Measurements from ENCODE around the gene NKIRAS1.

The NKIRAS1 gene

DNA sequence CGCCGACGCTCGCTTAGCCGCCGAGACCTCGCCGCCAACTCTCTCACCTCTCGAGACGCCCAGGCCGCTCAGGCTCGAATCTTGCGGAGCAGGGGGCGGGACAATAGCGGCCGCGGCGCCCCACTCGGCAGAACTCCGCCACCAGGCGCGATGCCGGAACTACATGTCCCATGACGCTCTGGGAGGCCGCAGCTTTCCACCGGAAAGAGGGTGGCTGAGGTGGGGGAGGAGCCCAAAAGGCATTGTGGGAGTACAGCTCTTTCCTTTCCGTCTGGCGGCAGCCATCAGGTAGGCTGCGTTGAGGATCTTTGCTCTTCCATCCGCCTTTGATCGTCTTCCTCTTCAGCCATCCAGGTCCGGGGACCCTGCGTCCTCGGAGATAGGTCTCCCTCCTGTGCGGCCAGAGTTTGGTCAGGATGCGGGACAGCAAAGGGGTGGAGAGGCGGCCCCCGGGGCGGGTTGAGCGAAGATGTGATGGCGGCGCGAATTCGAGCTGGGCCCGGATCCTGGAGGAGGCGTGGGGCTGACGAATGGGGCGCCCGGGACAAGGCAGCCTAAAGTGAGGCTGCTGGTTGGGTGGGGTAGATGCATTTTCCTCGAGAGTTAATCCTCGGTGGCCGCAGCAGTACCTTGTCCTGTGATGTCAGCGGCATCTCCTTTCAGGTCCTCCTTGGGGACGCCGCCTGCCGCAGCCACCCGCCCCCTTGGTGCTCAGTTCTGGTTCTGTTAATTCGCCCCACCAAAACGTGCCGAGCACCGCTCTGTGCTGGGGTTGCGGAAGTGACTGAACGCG, at the start of gene NKIRAS1, which contains the start of gene RPL15:
Gene NKIRAS1 (minus strand): TSS at position 105 of the 793 bp plus-strand sequence. CDS start 6,086 bp downstream, outside the sequence.
Gene RPL15 (plus strand): TSS at position 247 of the 793 bp plus-strand sequence. CDS start 728 bp downstream, outside the sequence.
- DNase-seq = peak; percentile 95 to 97

- no peak for DNase-seq
These were observed 49.5 kb upstream of the NKIRAS1 start for GRCh38 chr3:23966328-23966727.

DNA sequence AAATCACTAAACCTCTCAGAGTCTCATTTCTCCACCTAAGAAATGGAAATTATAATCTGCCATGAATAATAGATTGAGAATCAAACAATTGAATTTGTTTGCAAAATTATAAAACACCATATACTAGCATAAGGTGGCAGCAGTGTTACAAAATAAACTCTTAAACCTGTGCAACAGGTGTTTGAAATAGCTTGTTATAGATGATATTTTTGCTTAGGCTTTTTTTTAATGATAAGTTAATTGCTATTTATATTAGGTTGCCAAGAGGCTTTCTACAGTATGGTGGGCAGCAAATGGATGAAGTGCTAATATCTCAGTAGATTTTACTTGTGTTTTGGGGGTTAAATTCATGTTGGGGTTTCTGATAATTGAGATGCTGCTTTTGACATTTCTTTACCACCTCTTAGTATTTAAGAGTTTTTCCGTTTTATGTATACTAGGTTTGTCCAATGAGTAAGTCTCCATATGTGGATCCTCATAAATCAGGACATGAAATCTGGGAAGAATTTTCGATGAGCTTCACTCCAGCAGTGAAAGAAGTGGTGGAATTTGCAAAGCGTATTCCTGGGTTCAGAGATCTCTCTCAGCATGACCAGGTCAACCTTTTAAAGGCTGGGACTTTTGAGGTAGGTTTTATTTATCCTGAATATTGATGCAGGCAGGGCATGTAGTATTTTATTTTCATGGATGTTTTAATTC, 47.9 kb upstream of the NKIRAS1 start:
- DNase-seq = no peak

DNA sequence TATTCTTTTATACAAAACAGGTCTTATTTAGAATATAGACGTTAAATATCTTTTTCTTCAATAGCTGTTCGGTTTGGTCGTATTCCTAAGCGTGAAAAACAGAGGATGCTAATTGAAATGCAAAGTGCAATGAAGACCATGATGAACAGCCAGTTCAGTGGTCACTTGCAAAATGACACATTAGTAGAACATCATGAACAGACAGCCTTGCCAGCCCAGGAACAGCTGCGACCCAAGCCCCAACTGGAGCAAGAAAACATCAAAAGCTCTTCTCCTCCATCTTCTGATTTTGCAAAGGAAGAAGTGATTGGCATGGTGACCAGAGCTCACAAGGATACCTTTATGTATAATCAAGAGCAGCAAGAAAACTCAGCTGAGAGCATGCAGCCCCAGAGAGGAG, 45.1 kb upstream of the NKIRAS1 start:
- no peak for DNase-seq

DNA sequence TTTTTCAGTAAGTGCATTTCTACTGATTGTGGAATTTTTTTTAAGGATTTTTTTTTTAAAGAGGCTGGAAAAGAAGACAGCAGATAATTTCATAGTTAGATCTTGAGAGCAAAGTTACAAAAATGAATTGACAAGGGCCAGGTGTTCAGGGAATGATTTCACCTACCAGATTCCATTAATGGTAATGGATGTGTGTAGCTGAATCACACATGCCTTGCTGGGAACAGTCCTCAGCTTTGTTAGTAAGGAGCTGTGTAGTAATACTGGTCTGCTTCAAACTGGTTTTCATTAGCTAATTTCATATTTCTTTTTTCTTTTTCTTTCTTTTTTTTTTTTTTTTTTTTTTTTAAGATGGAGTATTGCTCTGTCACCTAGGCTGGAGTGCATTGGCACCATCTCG, 44.3 kb upstream of the NKIRAS1 start:
- no peak for DNase-seq

DNA sequence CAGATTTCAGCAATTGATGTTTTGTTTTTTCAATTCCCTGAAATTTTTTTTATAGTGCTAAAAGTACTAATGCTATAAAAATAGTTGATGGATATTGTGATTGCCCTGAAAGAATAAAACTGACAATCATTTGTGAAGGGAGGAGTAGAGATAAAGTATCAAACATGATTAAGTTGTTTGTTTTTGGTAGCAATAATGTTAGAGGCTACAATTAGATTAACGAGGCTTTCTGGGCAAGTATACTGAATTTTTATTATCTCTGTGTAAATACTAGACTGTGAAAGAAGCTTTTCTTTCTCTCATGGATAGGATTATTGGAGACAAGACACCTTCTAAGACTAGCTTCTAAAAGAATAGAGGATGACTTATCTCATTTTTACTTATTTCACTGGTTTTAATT, 43.9 kb upstream of the NKIRAS1 start:
- DNase-seq = no peak

DNA sequence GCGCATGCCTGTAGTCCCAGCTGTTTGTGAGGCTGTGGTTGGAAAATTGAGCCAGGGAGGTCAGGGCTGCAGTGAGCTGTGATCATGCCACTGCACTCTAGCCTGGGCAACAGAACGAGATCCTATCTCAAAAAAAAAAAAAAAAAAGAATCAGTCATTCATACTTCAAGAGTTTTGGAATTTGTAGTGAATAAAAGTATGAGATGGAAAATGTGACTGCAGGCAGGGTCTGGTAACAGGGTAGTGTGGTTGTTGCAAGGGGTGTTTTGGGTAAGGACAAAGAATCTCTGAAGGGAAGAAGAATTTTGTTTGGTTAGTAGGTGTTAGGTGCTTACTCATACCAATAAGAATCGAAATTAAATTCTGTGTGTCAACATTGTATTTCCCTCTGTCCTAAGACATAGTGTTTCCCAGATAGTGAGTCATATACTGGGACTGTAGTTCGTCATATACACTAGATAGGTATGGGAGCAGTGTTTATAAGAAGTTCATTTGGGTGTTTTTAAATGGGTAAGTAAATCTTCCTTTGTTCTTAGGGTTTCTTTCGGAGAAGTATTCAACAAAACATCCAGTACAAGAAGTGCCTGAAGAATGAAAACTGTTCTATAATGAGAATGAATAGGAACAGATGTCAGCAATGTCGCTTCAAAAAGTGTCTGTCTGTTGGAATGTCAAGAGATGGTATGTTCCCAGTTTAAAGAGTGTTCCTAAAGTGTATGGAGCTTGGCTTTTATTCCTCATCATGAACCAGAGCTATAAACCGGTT, 42.5 kb upstream of the NKIRAS1 start:
- no peak for DNase-seq

DNA sequence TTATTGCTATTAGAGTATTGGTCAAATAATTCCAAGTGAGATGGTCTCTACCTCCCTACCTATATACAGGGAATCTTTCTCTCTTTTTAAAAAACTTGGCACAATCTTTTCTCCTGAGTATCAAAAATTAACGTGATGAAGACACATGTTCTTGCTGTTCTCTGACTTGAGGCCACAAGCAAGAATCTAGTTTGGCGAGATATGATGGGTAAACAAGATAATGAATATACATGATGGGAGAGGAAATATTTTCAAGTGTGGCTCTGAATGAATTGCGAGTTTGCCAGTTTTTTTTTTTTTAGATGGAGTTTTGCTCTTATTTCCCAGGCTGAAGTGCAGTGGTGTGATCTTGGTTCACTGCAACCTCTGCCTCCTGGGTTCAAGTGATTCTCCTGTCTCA, 39.9 kb upstream of the NKIRAS1 start:
- DNase-seq = no peak

GRCh38 chr3:23954144-23954543, 37.4 kb upstream of the NKIRAS1 start:
- DNase-seq = no peak

GRCh38 chr3:23953523-23953922, 36.7 kb upstream of the NKIRAS1 start:
- DNase-seq = no peak

DNA sequence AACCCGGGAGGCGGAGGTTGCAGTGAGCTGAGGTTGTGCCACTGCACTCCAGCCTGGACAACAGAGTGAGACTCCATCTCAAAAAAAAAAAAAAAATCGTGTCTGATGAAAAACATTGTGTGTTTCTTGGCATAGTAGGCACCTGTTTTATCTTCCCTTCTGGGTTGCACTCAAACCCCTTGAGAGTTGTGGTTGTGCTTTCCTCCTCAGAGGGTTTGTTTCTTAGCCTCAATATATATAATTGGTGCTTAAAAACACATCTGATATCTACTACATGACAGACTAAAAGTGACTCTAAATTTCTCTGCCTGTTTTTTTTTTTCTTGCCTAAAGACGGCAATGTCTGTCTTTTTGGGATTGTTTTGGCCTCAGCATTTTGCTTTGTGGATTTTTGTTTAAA, 35.9 kb upstream of the NKIRAS1 start:
- DNase-seq = no peak

DNA sequence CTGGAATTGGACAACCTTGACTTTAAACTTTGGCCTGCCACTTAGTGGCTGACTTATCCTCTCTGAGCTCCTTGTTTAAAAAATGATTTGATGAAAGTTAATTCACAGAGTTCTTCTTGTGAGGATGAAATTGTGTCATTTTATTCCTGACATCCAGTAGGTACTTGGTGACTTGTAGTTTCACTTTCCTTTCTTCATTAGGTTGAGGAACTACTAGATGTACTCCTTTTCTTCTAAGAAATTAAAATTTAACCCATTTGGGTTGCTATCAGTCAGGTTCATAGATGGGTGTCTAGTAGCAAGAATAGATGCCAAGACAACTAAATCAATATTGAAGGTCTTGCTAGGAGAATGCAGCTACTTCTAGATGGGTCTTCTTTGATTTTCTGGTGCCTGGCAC, 33.5 kb upstream of the NKIRAS1 start:
- no peak for DNase-seq

DNA sequence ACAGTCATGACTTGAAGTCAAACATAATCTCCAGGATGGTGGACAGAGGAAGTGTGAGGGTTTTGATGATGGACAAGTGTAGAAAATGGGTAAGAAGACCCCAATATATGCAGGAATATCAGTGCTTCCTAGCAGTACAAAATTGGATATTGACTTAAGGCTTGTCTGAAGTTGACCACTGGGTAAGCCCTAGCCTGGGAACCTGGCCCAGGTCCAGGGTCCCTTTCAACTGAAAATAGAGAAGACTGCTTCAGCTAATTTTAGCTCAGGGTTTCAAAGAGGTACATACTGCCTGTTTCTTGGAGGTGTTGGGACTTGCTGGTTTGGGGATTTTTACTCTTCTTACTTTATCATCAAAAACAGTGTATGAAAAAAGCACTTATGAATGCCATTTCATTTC, 33.0 kb upstream of the NKIRAS1 start:
- no peak for DNase-seq

GRCh38 chr3:23948761-23949160, 32.0 kb upstream of the NKIRAS1 start:
- DNase-seq = no peak

DNA sequence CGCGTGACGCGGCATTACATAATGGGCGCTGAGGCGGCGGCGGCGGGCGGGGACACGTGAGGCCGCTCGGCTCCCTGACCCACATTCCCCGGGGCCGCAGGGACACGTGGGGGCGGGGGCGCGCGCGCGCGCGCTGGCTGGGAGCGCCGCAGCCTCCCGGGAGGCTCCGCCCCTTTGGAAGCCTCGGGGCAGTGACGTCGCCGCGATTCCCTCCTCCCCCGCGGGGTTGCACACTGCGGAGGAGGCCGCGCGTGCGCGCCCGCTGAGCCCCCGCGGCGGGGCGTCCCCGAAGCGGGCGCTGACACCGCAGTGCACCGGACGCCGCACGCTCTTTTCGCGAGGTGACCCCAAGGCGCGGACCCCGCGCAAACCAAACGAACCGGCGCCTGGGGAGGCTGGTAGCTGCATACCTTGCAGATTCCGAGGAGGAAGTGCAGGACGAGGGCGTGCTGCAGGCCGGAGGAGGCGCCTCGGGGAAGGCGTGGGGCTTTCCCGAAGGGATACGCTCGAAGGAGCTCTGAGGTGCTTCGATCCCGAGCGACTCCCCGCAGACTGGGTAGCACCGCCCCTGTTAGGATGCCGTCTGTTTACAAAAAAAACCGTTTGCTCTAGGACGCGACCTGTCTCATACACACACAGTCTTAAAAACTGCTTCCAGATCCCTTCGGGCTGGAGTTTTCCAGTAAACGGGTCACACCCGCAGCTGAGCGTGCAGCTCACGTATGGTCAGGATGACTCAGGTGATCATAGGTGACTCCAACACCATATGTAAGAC, 29.3 kb upstream of the NKIRAS1 start:
- peak; percentile 91 to 96 for DNase-seq

DNA sequence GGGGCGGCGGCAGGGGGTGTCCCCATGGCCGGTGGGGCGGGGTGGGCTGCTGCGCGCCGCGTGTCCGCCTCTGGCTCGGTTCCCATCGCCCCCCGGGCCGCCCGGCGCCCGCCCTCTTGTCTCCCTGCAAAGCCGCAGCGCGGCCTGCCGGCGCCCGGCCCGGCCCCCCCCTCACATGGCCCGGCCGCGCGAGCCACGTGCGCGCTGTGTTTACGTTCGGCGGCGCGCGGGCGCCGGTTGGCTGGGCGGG, 28.8 kb upstream of the NKIRAS1 start:
- no peak for DNase-seq

GRCh38 chr3:23944861-23945662, 28.3 kb upstream of the NKIRAS1 start, which contains the start of gene NR1D2:
Gene NR1D2, plus strand, starts transcription at chr3:23945286. Its CDS starts 293 bp downstream, at chr3:23945579.
- DNase-seq = peak; percentile 76 to 81

- DNase-seq = no peak
These were observed 27.4 kb upstream of the NKIRAS1 start for GRCh38 chr3:23944007-23944783.

GRCh38 chr3:23942546-23942945, 25.8 kb upstream of the NKIRAS1 start:
- no peak for DNase-seq

DNA sequence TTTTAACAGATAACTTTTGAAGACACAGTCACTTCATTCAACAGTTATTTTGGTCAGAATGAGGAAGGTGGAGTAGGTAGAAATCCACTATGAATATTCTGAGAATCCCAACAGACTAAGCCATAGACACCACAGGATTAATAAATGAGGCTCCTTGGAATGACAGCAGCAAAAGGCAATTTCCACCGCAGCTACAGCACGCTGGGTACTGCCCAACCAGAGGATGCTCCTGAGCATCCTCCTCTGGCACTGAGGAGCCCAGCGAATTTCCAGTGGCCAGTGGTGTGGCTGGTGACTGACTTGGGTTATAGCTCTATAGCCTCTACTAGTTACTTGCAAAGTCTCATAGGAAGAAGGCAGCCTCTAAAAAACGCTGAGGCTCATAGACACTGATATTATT, 24.6 kb upstream of the NKIRAS1 start:
- DNase-seq = no peak

GRCh38 chr3:23940775-23941174, 24.0 kb upstream of the NKIRAS1 start:
- no peak for DNase-seq
